GM12873 (cell line): ENCODE data around the gene EIF4EBP2.

Experiments
- TF ChIP-seq, protein P1 (sequence below): IDR thresholded peaks from 2 replicates; pipeline ENCODE4 v1.5.1; 2012; ENCODE audit warnings: low read depth, mild to moderate bottlenecking, moderate library complexity, low read length, control low read depth; ENCODE audit not compliant: insufficient read depth; ENCODE audit errors: missing control alignments

Gene EIF4EBP2

DNA sequence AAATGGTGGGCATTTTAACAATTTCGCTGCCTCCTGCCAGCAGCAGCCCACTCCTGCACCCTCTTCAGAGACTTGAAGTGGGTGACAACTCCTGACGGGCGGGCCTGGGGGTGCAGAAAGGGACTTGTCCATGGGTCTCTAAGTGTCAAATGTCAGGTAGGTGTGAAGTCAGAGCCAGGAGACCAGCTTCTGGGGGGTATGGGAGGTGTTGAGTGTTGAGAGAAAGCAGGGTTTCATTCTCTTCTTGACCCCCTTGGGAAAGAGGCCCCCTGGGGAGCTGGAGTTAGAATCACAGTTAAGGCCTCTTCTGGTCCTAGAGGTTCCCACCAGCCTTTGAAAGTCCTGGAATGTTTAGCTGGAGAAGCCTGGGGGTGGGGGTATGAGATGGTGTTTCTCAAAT, 63.0 kb downstream of the EIF4EBP2 start:
- TF ChIP-seq, protein P1, sequence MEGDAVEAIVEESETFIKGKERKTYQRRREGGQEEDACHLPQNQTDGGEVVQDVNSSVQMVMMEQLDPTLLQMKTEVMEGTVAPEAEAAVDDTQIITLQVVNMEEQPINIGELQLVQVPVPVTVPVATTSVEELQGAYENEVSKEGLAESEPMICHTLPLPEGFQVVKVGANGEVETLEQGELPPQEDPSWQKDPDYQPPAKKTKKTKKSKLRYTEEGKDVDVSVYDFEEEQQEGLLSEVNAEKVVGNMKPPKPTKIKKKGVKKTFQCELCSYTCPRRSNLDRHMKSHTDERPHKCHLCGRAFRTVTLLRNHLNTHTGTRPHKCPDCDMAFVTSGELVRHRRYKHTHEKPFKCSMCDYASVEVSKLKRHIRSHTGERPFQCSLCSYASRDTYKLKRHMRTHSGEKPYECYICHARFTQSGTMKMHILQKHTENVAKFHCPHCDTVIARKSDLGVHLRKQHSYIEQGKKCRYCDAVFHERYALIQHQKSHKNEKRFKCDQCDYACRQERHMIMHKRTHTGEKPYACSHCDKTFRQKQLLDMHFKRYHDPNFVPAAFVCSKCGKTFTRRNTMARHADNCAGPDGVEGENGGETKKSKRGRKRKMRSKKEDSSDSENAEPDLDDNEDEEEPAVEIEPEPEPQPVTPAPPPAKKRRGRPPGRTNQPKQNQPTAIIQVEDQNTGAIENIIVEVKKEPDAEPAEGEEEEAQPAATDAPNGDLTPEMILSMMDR, result no peak

DNA sequence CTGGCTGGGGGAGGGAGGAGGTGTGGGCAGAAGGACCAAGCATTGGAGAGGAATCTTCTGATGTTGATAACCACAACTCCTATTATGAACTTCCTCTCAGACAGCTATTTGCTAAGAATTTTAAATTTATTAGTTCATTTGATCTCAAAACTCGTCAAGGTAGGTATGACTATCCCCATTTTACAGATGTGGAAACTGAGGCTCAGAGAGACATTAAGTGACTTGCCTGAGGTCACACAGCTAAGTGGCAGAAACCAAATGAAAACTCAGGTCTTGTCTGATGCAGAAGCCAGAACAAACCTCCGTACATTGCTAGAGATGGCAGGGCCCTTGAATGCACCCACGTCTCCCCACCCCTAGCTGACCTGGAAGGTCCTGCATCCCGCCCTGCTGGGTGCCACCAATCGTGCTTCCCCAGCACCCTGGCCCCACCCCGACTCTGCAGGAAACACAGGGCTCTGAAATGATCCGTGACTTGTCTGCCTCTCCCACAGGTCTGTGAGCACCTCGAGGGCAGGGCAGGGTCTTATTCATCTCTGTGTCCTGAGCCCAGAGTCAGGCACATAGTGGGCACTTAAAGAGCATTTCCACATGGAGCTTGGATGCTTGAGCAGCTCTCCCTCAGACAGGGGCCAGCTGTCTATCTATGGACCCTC, 69.0 kb downstream of the EIF4EBP2 start:
- TF ChIP-seq, protein P1, result no peak

DNA sequence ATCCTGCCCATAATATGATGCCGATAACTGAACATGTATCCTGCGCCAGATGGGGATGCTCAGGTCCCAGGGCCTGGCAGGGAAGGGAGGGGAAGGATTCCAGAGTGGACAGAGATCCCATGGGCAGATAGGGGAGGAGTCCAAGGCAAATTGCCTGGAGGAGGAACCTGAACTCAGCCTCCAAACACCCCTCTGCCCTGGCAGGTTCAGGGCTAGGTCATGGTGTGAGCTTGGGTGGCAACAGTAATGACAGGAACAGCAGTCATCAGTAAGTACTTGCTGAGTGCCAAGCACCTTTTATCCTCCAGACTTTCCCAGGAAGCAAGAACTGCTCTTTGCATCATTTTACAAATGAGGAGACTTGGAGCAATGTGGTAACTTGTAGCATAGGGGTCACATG, 70.8 kb downstream of the EIF4EBP2 start:
- TF ChIP-seq, protein P1, result no peak

DNA sequence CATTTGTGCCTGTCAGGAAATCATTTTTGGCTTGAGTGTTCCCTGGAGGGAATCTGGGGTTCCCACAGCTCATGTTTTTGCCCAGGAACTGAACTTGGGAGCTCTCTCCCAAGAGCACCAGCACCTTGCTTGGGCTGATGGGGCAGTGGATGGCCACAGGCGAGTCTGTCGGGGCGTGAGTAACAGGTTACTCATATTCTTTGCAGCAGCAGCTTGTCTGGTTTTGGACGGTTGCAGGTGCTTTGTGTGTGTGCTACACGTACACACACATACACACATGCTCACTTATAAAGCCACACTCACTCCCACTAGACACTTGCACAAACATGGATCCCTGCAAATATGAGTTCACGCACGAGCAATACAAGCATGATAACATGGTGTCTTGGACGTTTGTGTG, 71.7 kb downstream of the EIF4EBP2 start:
- TF ChIP-seq, protein P1, result no peak

DNA sequence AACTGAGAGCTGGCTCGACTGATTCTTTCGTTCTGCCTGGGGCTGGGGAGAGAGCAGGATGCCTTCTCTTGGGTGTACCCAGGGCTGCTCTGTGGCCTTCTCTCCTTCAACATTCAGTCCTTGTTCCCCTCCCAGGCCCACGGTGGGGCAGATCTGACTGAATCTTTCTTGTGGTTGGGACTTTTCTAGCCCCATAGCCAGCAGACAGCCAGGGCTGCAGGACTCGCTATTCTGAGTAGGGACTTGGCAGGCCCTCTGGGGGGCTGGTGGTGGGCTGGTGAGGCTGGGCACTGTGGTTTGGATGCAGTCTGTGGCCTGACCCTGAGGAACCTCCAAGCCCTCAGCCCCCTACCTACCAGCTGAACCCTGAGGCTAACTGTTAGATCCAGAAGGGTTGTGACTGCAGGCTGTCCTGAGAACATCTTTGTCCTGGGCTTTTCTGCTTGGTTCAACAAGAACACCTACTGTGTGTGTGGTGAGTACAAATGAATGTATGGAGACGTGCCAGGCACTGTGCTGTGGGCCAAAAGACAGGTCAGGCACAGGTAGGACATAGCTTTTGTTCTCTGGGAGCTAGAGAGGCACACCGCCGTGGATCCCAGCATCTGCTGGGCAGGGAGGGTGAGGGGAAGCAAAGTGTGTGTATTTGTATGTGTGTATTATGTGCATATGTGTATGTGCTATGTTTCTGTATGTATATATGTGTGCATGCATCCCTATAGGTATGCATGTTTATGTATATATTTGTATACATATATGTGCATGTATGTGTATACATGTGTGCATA, 72.5 kb downstream of the EIF4EBP2 start:
- TF ChIP-seq, protein P1, result no peak

DNA sequence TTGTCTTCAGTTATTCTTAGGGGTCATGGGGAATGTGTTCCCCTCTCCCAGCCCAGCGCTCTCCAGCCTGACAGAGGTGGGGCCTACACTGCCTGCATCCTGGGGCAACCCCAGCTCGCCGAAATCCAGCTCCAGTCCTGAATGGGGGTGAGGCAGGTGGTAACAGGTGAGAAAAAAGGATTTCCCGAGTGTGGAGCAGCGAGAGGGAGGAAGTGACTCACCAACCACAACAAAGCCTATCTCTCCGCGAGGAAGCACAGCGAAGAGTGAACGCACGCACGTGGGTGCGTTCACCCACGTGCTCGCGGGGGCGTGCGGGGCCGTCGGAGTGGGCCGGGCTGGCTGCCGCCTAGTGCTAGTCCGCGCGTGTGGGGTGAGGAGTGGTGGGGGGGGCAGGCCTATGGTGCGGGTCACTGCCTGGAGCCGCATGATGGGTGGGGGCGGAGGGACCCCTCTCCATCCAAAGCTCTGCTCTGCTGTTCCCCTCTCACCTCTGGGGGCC, 73.8 kb downstream of the EIF4EBP2 start:
- TF ChIP-seq, protein P1, result no peak
